Effector memory CD4-positive, alpha-beta T cell (primary cell): Measurements from ENCODE around the gene RAD23B.

Source experiments
- DNase-seq, 3 donors: peaks; one replicate each; pipeline ENCODE4 v3.0.0-alpha.2; 2020
- H3K27ac ChIP-seq: 2 replicates; pipeline ENCODE4 v1.7.0; 2013; ENCODE audit warnings: mild to moderate bottlenecking, low read length, moderate library complexity; ENCODE audit not compliant: insufficient read depth, poor library complexity, severe bottlenecking
- H3K27me3 ChIP-seq: replicated peaks from 2 replicates; pipeline ENCODE4 v1.7.0; 2013; ENCODE audit warnings: mild to moderate bottlenecking, low read length; ENCODE audit not compliant: insufficient read depth, control insufficient read depth, poor library complexity, severe bottlenecking
- H3K36me3 ChIP-seq: 2 replicates; pipeline ENCODE4 v1.7.0; 2013; ENCODE audit warnings: mild to moderate bottlenecking, low read length, moderate library complexity; ENCODE audit not compliant: control insufficient read depth, insufficient read depth
- H3K4me1 ChIP-seq: 2 replicates; pipeline ENCODE4 v1.7.0; 2013; ENCODE audit warnings: low read length, mild to moderate bottlenecking; ENCODE audit not compliant: control insufficient read depth, insufficient read depth, poor library complexity, severe bottlenecking
- H3K4me3 ChIP-seq: 2 replicates; pipeline ENCODE4 v1.7.0; 2013; ENCODE audit warnings: low read length, low read depth, mild to moderate bottlenecking; ENCODE audit not compliant: insufficient read depth, poor library complexity, severe bottlenecking
- H3K9me3 ChIP-seq: 2 replicates; pipeline ENCODE4 v1.7.0; 2013; ENCODE audit warnings: mild to moderate bottlenecking, low read length, moderate library complexity; ENCODE audit not compliant: control insufficient read depth

RAD23B gene

GRCh38 chr9:107368696-107369095 is 85.6 kb downstream of the RAD23B start:
- no peaks in the 10 kb centered on the region for H3K4me1 ChIP-seq
- H3K36me3 ChIP-seq: no peaks in the 10 kb centered on the region
- H3K27me3 ChIP-seq: no peaks in the 10 kb centered on the region
- H3K27ac ChIP-seq: no peak overlapping the region
- H3K4me3 ChIP-seq: no peak overlapping the region
- no peaks in the 10 kb centered on the region for H3K9me3 ChIP-seq
- no peak for DNase-seq

- H3K4me3 ChIP-seq: no peak overlapping the region
- no peaks in the 10 kb centered on the region for H3K9me3 ChIP-seq
- no peaks in the 10 kb centered on the region for H3K27me3 ChIP-seq
These were observed 90.7 kb downstream of the RAD23B start for GRCh38 chr9:107373809-107374208.

GRCh38 chr9:107375001-107375400 is 91.9 kb downstream of the RAD23B start:
- no peaks in the 10 kb centered on the region for H3K36me3 ChIP-seq
- H3K9me3 ChIP-seq: no peaks in the 10 kb centered on the region
- DNase-seq: no peak
- H3K4me3 ChIP-seq: no peak overlapping the region
- H3K4me1 ChIP-seq: no peaks in the 10 kb centered on the region
- H3K27ac ChIP-seq: no peak overlapping the region
- H3K27me3 ChIP-seq: no peaks in the 10 kb centered on the region

More at GRCh38 chr9:107373809-107374208, 90.7 kb downstream of the RAD23B start:
- Histone ChIP-seq H3K4me1 (no peaks in the 10 kb centered on the region), H3K27ac (no peak overlapping the region), H3K36me3 (no peaks in the 10 kb centered on the region)
- DNase-seq: no peak

GRCh38 chr9:107375651-107376369 is 92.7 kb downstream of the RAD23B start:
- H3K4me1 ChIP-seq: no peaks in the 10 kb centered on the region
- no peak overlapping the region for H3K4me3 ChIP-seq
- no peaks in the 10 kb centered on the region for H3K36me3 ChIP-seq
- H3K9me3 ChIP-seq: no peaks in the 10 kb centered on the region
- DNase-seq: no peak
- no peak overlapping the region for H3K27ac ChIP-seq
- H3K27me3 ChIP-seq: no peaks in the 10 kb centered on the region

GRCh38 chr9:107378006-107378405 is 94.9 kb downstream of the RAD23B start:
- Histone ChIP-seq H3K4me3 (no peak overlapping the region), H3K27ac (no peak overlapping the region), H3K27me3 (no peaks in the 10 kb centered on the region), H3K36me3 (no peaks in the 10 kb centered on the region), H3K9me3 (no peaks in the 10 kb centered on the region), H3K4me1 (no peaks in the 10 kb centered on the region)
- DNase-seq: no peak
